RWPE1 (cell line): ENCODE data around the gene ADARB1.

ENCODE experiments used
- CTCF ChIA-PET: fragments of 350-600 bp; sonication (Branson Sonifier 250); formaldehyde crosslinking; extraction: SDS; loops from one replicate; lab custom pipeline; 2021; lab: Yijun Ruan, JAX
- POLR2A ChIA-PET: fragments of 400-600 bp; formaldehyde crosslinking; extraction: SDS; loops from one replicate; lab custom pipeline; 2020; ENCODE audit warnings: antibody characterized with exemption; ENCODE audit not compliant: low non-redundant PET; lab: Yijun Ruan, JAX
- DNase-seq: peaks from one replicate; pipeline ENCODE4 v3.0.0; 2012; ENCODE audit warnings: low spot score
- H3K27ac ChIP-seq: fragments of 450-650 bp; 2 replicates; pipeline ENCODE4 v1.5.1; 2017
- TF ChIP-seq, protein P1 (sequence below): fragments of 450-650 bp; conservative IDR thresholded peaks from 2 replicates; pipeline ENCODE4 v1.5.1; 2017; ENCODE audit warnings: low read depth, mild to moderate bottlenecking

ADARB1 gene

DNA sequence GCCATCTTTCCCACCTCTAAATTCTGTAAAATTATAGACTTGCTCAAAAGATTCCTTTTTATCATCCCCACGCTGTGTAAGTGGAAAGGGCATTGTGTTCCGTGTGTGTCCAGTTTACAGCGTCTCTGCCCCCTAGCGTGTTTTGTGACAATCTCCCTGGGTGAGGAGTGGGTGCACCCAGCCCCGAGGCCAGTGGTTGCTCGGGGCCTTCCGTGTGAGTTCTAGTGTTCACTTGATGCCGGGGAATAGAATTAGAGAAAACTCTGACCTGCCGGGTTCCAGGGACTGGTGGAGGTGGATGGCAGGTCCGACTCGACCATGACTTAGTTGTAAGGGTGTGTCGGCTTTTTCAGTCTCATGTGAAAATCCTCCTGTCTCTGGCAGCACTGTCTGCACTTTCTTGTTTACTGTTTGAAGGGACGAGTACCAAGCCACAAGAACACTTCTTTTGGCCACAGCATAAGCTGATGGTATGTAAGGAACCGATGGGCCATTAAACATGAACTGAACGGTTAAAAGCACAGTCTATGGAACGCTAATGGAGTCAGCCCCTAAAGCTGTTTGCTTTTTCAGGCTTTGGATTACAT, 151.5 kb downstream of the ADARB1 start:
- no peak overlapping the region for H3K27ac ChIP-seq
- CTCF ChIA-PET: no interaction called here
- no peak for DNase-seq
- POLR2A ChIA-PET: no interaction called here
- TF ChIP-seq, protein P1, sequence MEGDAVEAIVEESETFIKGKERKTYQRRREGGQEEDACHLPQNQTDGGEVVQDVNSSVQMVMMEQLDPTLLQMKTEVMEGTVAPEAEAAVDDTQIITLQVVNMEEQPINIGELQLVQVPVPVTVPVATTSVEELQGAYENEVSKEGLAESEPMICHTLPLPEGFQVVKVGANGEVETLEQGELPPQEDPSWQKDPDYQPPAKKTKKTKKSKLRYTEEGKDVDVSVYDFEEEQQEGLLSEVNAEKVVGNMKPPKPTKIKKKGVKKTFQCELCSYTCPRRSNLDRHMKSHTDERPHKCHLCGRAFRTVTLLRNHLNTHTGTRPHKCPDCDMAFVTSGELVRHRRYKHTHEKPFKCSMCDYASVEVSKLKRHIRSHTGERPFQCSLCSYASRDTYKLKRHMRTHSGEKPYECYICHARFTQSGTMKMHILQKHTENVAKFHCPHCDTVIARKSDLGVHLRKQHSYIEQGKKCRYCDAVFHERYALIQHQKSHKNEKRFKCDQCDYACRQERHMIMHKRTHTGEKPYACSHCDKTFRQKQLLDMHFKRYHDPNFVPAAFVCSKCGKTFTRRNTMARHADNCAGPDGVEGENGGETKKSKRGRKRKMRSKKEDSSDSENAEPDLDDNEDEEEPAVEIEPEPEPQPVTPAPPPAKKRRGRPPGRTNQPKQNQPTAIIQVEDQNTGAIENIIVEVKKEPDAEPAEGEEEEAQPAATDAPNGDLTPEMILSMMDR: no peak

DNA sequence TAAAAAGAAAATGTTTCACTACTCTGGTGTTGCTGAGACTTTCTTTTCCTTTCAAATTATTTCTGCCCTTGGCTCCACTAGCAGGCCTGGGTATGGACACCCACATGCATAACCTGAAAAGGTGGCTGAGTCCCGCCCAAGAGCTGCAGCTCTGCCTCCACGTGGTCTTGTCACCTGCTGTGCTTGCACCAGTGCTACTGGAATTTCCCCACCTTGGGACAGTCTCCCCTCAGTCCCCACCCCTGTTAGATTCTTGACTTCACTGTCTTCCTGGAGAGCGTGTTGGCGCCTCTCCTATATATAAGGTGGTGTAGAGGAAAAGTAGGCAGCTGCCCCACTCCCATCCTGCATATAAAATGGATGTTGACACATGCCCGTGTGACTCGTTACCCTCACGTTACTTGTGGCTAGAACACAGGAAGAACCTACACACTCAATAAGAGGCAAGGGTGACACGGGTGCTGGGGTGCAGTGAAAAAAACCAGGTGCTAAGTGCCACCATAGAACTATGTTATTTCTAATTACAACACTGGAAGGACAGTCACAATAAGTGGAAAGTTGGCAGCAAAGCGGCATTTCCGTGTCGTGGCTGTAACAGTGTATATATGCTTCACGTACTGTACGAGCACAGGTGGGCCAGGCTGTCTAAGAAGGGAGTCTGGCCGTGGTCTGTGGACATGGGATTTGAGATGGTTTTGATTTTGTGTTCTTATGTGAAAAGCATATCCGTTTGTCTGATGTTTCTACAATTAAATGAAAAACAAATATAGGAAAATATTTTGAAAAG, 152.4 kb downstream of the ADARB1 start:
- POLR2A ChIA-PET: no interaction called here
- CTCF ChIA-PET: interaction anchor here (0.6 to 1.4 kb wide), 3 partner anchors 10 to 277 kb away, joined by 3 to 6 read pairs (median 3); no protein-coding TSS in a partner anchor
- H3K27ac ChIP-seq: no peak overlapping the region
- DNase-seq: no peak
- TF ChIP-seq, protein P1: no peak

DNA sequence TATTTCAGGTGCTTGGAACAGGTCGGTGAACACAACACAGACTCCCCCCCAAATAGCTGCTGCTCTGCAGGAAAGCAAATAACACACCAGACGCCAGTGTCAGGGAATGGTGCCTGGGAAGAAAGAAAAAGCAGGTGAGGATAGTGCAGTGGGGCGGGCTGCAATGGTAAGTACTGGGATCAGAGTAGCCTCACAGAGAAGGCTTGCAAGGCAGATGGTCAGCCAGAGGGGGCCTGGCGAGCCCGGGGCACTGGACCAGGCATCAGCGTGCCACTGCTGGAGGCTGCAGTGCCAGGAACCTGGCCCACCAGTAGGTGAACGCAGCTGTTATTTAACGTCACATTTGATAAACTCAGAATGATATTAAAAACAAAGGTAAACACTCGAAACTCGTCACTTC, 153.4 kb downstream of the ADARB1 start:
- H3K27ac ChIP-seq: no peak overlapping the region
- DNase-seq: no peak
- POLR2A ChIA-PET: interaction anchor here (0.6 kb wide), 1 partner anchor 284 kb away, joined by 3 read pairs; no protein-coding TSS in a partner anchor
- CTCF ChIA-PET: interaction anchor here (1.0 to 1.4 kb wide), 2 partner anchors 87 to 90 kb away, joined by 3 to 6 read pairs; no protein-coding TSS in a partner anchor
- TF ChIP-seq, protein P1: no peak

DNA sequence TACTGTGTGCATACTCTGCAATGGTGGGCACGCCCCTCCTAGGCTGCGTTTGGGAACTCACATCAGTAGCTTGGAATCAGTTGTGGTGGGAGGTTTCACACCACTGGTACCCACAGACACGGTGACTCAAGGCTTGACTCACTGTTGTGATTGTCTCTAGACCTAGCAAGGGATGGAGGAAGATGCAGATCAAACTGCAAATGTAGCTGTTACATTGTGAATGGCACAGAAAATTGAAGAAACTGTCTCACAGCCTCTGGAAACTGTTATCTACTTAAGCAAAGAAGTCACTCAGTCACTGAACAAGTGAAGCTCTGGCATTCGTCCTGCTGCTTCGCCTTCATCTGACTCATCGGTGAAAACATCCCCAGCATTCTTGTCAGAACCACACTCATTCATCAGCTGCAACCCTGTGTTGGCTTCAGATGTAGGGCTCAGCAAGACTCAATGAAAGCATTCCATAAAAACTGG, 153.8 kb downstream of the ADARB1 start:
- ChIA-PET CTCF (interaction anchor here (1.0 to 1.4 kb wide), 2 partner anchors 87 to 90 kb away, joined by 3 to 6 read pairs; no protein-coding TSS in a partner anchor), POLR2A (interaction anchor here (0.5 to 0.6 kb wide), 2 partner anchors 62 to 285 kb away, joined by 3 to 4 read pairs; no protein-coding TSS in a partner anchor)
- H3K27ac ChIP-seq: no peak overlapping the region
- TF ChIP-seq, protein P1: no peak
- DNase-seq: peak; percentile 71

DNA sequence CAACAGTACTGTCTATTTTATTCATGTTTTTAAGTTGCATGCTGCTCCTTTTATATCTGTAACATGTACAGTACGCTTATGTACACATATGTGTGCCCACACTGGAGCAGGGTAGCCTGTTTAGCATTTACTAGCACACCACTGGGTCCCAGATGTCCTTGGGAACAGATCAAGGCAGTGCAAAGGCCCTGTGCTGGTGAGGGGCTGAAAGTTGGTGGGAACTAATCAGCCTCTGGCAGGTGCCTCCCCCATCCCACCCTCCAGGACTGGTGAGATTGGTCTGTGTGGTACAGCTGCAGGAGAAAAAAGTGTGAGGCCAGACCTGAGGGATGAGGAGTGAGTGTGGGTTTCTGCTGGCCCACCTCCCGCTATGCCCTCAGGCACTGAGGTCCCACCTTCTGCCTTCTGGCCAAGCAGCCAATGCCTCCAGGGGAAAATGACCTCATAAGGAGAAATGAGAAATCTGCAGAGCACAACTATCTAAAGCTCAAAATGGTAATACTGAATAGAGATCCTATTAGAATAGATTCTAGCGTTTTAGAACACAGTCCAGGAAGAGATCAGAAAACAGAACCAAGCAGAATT, 154.4 kb downstream of the ADARB1 start:
- CTCF ChIA-PET: interaction anchor here (0.8 to 1.0 kb wide), 2 partner anchors 88 kb away, joined by 3 to 4 read pairs; no protein-coding TSS in a partner anchor

DNA sequence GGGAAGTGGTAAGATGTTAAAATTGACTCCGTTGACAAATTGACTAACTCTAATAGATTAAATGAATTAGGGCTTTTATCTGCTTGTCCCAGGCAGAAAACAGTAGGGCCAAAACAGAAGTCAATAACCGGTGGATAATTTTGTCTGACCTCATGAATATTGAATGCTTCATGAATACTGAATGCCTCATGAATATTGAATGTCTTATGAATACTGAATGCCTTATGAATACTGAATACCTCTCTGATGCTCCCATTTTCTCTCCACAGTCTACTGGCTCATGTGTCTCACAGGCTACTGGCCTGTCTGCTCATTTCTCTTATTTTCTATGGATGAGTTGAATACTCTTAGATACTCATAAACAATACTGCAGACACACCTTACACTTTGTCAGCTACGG, 157.3 kb downstream of the ADARB1 start:
- DNase-seq: no peak
- H3K27ac ChIP-seq: no peak overlapping the region
- CTCF ChIA-PET: no interaction called here
- POLR2A ChIA-PET: no interaction called here
- TF ChIP-seq, protein P1: no peak

More for the DNA sequence above, 154.4 kb downstream of the ADARB1 start:
- H3K27ac ChIP-seq: no peak overlapping the region
- POLR2A ChIA-PET: interaction anchor here (0.5 kb wide), 1 partner anchor 62 kb away, joined by 4 read pairs; no protein-coding TSS in a partner anchor
- no peak for DNase-seq
- TF ChIP-seq, protein P1: no peak
